Measurements from ENCODE around the gene TAS2R60.
"Not testable (repeated sequence)": the region's sequence is repeated elsewhere in the genome, so short reads cannot be mapped to it uniquely, and the experiment has no call there.

The TAS2R60 gene

GRCh38 chr7:143444063-143444782 is 970 bp downstream of the TAS2R60 start:
- ATAC-seq, result no peak

- ATAC-seq, result no peak
Observed at GRCh38 chr7:143444785-143445184, 1.5 kb downstream of the TAS2R60 start.

- ATAC-seq, result no peak
Observed at GRCh38 chr7:143447466-143447865, 4.2 kb downstream of the TAS2R60 start.

GRCh38 chr7:143448429-143448828 is 5.2 kb downstream of the TAS2R60 start:
- no peak for ATAC-seq

DNA sequence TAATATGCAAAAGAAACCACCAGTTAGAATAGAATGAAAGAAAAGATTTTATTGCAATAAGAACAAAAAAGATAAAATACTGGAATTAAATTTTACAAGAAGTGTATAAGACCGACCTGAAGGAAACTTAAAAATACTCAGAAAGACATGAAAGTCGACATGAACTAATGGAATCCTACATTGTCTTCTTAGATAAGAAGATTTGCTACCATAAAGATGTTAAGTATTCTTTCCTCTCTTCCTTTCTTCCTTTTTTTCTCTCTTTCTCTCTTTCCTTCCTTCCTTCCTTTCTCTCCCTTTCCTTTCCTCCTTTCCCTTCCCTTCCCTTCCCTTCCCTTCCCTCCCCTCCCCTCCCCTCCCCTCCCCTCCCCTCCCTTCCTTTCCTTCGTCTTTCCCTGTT is 6.5 kb downstream of the TAS2R60 start:
- no peak for ATAC-seq

DNA sequence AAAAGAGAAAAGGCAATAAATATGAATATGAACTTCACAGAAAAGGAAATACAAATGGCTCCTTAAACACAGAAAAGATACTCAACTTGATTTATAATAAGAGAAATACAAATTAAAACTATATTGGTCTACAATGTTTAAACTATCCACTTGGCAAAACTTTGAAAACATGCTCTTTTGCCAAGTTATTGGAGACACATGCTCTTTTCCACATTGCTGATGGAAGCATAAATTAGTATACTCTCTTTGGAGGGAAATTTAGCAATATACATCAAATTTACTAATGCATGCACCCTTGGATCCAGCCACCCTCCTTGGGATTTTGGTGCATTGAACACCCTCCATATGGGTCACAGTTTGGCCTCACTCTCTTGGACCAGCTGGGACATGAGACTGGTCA is 7.9 kb downstream of the TAS2R60 start:
- no peak for ATAC-seq

- no peak for ATAC-seq
Observed at GRCh38 chr7:143451746-143452145, 8.5 kb downstream of the TAS2R60 start.

GRCh38 chr7:143452495-143452894 is 9.2 kb downstream of the TAS2R60 start:
- no peak for ATAC-seq

- ATAC-seq, result no peak
Observed at GRCh38 chr7:143454091-143454680, 10.9 kb downstream of the TAS2R60 start.

DNA sequence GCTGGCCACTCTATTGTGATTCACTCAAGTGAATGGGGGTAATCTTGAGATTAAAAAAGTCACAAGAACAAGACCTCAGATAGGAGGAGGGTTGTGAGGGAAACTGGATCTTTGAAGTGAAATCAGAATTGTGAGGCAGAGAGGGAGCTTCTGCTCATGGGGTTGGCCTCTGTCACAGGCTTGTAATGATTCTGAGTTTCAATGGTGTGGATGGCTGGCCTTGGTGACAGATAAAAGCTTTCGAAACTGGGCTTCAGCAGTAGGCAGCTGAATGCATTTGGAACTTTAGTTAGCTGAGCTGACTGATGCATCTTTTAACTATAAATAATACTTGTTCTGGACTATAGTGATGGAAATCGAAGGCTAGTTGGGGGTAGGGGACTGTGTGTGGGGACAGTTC is 12.2 kb downstream of the TAS2R60 start:
- no peak for ATAC-seq

- ATAC-seq, result no peak
Observed at GRCh38 chr7:143455942-143456341, 12.7 kb downstream of the TAS2R60 start.

DNA sequence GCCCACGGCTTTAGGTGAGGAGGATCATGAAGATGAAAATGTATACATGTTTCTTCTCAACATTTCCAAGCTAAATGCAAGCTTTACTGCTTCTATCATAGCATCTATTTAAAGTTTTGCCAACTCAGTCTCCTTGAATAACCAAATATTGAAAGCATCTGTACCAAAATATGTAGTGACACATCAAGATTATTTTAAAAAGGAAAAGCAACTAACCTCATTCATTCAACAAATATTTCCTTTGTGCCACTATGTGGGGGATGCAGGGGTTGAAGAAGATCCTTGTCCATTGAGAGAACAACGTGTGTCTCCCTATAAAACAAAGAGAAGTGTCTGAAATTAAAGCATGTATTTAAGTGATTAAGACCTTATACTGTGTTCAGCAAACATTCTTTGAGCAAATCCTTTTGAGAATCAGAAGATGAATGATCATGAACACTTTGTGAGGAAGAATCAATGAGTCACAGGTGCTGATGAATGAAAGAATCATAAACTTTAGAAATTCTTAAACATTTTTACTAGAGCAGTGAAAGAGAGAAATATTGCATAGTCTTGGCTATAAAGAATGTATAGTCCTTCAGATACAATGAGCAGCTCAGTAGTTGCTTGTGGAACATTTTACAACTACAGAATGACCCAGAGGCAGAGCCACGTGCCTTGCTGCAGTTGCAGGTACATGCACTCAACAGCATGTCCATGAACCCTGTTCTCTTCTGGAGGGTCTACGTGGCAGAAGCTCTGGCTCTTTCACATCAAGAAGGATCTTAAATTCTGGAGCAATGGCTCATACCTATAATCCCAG is 13.9 kb downstream of the TAS2R60 start:
- ATAC-seq, result no peak

GRCh38 chr7:143458263-143458662 is 15.0 kb downstream of the TAS2R60 start:
- ATAC-seq, result no peak

DNA sequence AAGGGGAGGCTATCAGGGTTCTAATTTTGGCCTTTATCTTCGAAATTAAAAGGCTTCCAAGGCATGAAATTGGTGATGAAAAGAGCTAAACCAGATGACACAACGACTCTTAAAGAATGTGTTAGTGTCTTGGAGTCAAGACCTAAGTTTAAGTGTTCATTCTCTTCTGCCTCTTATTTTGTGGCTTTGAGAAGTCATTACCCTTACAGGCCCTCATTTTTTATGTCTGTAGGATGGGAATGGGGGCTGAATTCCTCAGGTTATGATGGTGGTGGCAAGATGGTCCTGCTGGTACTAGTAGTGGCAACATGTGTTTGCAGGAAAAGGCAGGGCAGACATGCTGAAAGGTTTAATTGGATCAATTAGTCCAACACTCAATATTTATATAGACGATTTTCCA is 15.4 kb downstream of the TAS2R60 start:
- no peak for ATAC-seq

DNA sequence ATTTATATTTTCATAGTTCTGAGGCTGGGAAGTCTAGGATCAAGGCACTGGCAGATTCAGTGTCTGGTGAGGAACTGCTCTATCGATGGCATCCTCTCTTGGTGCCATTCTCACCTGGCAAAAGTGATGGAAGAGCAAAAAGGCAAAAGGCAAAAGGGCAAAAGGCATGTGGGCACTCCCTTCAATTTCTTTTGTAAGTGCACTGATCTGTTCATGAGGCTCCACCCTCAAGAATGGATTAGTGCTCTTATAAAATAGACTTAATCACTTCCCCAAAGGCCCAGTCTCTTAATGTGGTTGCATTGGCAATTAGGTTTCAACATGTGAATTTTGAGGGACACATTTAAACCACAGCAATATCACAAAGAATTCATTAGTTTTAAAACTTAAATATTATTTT is 16.1 kb downstream of the TAS2R60 start:
- ATAC-seq, result no peak

- peak in 1 of 2 donors; percentile 24 for ATAC-seq
Observed at GRCh38 chr7:143460271-143460979, 17.2 kb downstream of the TAS2R60 start.

DNA sequence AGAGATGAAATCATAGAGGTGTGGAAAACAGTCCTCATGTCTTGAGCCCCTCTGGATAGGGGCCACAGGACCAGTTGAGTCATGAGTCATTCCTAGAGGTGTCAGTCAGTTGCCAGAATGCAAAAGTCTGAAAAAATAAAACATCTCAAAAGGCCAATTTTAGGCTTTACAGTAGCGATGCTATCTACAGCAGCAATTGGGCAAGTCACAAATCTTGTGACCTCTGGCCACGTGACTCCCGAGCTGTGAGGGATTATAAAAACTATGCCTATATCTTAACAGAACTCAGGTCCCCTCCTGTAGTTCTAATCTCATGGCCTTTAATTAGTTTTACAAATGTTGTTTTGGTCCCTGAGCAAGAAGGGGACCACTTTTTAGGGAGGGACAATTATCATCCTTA is 18.8 kb downstream of the TAS2R60 start:
- ATAC-seq, result no peak

DNA sequence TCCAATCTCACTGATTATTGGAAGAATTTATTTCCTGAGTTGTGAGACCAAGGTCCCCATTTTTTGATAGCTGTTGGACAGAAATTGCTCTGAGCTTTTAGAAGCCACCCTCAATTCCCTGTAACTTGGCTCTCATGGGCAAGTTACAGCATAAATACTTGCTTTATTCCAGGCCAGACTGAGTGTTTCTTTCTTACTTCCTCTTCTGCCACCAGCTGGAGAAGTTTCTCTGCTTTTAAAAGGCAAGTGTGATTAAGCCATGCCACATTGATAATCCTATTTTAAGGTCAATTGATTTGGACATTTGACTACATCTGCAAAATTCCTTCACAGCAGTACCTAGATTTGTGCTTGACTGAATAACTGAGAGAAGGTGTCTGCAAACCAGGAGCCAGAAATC is 20.3 kb downstream of the TAS2R60 start:
- ATAC-seq, result no peak

GRCh38 chr7:143463957-143464356 is 20.7 kb downstream of the TAS2R60 start:
- ATAC-seq, result no peak

DNA sequence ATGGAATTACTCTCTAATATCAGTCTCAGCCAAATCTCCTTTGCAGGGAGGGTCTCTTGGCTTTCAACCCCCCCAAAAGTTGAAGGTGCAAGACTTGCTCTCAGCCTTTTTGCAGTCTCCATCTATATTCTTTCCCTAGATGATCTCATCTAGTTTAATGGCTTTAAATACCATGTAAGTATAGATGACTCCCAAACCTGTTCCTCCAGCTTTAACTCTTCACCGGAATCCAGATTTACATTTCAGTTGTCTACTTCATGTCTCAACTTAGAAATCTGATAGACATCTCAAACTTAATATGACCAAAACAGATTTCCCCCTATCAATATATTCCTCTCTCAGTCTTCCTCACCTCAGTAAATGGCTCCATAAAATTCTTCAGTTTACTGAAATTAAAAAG is 24.5 kb downstream of the TAS2R60 start:
- no peak for ATAC-seq

- not testable (repeated sequence) for ATAC-seq
Observed at GRCh38 chr7:143472071-143472689, 28.9 kb downstream of the TAS2R60 start.

- ATAC-seq, result no peak
Observed at GRCh38 chr7:143477501-143478150, 34.4 kb downstream of the TAS2R60 start, which contains the start of gene TAS2R41. Gene TAS2R41, plus strand, starts transcription at chr7:143477873. Its CDS starts 0 bp downstream, at chr7:143477873.

All from activated CD4-positive, CD25-positive, alpha-beta regulatory T cell treated with anti-CD3 and anti-CD28 coated beads, Interleukin-2, amount 50 U/mL, for 24 hours (primary cell).